ENCODE data around the gene NLN. TPM values are rescaled to one million over a fixed set of nuclear protein-coding genes. Genes with fewer than 3 reads are reported as not detected.

Gene NLN
- total RNA-seq, 1 donor from 2014 or later = 40.3 TPM

DNA sequence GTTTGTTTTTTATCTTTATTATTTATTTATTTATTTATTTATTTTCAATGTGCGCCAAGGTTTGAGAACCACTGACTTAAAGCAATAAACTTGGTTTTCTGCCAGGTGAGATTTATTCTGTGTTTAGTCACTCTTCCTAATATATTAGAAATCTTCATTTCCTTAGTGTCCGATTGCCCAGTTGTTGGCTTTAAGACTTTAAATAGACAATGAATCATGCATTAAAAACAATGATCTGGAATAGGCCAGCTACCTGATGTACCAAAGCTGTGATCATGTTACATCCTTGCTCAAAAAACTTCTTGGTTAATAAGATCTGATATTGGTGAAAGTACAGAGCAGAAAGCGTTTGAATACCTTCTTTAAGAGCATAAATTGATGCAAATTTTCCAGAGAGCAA lies 152.2 kb downstream of the NLN start:
- no peaks in the 10 kb centered on the region for H3K27me3 Mint-ChIP-seq (ENCODE audit: unreplicated experiment)
- no peak overlapping the region for H3K4me3 Mint-ChIP-seq (ENCODE audit: unreplicated experiment)
- peaks cover 9% of the 10 kb centered on the region for H3K4me1 Mint-ChIP-seq (ENCODE audit: unreplicated experiment)

DNA sequence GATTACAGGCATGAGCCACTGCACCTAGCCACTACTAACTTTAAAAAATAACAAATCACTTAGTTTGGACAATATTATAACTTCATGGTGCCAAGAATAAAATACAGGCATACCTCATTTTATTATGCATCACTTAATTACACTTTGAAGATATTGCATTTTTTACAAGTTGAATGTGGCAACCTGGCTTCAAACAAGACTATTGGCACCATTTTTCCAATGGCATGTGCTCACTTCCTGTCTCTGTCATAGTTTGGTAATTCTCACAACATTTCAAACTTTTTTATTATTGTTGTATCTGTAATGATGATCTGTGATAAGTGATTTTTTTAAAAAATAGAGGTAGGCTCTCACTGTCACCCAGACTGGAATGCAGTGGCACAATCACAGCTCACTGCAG lies 154.5 kb downstream of the NLN start:
- H3K36me3 Mint-ChIP-seq (ENCODE audit: unreplicated experiment) = no peaks in the 10 kb centered on the region
- no peak overlapping the region for H3K4me3 Mint-ChIP-seq (ENCODE audit: unreplicated experiment)
- H3K9me3 Mint-ChIP-seq (ENCODE audit: unreplicated experiment) = peaks cover 8% of the 10 kb centered on the region
- H3K27ac Mint-ChIP-seq (ENCODE audit: unreplicated experiment) = no peak overlapping the region
- TF ChIP-seq, protein P1, sequence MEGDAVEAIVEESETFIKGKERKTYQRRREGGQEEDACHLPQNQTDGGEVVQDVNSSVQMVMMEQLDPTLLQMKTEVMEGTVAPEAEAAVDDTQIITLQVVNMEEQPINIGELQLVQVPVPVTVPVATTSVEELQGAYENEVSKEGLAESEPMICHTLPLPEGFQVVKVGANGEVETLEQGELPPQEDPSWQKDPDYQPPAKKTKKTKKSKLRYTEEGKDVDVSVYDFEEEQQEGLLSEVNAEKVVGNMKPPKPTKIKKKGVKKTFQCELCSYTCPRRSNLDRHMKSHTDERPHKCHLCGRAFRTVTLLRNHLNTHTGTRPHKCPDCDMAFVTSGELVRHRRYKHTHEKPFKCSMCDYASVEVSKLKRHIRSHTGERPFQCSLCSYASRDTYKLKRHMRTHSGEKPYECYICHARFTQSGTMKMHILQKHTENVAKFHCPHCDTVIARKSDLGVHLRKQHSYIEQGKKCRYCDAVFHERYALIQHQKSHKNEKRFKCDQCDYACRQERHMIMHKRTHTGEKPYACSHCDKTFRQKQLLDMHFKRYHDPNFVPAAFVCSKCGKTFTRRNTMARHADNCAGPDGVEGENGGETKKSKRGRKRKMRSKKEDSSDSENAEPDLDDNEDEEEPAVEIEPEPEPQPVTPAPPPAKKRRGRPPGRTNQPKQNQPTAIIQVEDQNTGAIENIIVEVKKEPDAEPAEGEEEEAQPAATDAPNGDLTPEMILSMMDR (IDR thresholded peaks at IDR 0.05) = no peak
- no peak for DNase-seq (ENCODE audit: extremely low spot score, unreplicated experiment)
- peaks cover 21% of the 10 kb centered on the region for H3K4me1 Mint-ChIP-seq (ENCODE audit: unreplicated experiment)
- no peaks in the 10 kb centered on the region for H3K27me3 Mint-ChIP-seq (ENCODE audit: unreplicated experiment)

More for the DNA sequence above, 152.2 kb downstream of the NLN start:
- no peak for DNase-seq (ENCODE audit: extremely low spot score, unreplicated experiment)
- Mint-ChIP-seq H3K9me3 (ENCODE audit: unreplicated experiment) (peaks cover 8% of the 10 kb centered on the region), H3K36me3 (ENCODE audit: unreplicated experiment) (no peaks in the 10 kb centered on the region), H3K27ac (ENCODE audit: unreplicated experiment) (no peak overlapping the region)
- TF ChIP-seq, protein P1 (IDR thresholded peaks at IDR 0.05) = no peak

DNA sequence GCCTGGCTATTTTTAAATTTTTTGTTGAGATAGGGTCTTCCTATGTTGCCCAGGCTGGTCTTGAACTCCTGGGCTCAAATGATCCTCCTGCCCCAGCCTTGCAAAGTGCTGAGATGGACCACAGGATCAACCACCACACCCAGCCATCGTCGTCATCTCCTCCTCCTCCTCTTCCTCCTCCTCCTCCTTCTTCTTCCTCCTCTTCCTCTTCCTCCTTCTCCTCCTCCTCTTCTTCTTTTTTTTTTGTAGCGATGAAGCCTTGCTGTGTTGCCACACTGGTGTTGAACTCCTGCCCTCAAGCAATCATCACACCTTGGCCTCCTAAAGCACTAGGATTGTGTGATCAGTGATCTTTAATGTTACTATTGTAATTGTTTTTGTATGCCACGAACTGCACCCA lies 155.0 kb downstream of the NLN start:
- H3K4me1 Mint-ChIP-seq (ENCODE audit: unreplicated experiment) = peaks cover 21% of the 10 kb centered on the region
- no peaks in the 10 kb centered on the region for H3K36me3 Mint-ChIP-seq (ENCODE audit: unreplicated experiment)
- peaks cover 8% of the 10 kb centered on the region for H3K9me3 Mint-ChIP-seq (ENCODE audit: unreplicated experiment)
- TF ChIP-seq, protein P1 (IDR thresholded peaks at IDR 0.05) = no peak
- no peak overlapping the region for H3K27ac Mint-ChIP-seq (ENCODE audit: unreplicated experiment)
- H3K4me3 Mint-ChIP-seq (ENCODE audit: unreplicated experiment) = no peak overlapping the region
- DNase-seq (ENCODE audit: extremely low spot score, unreplicated experiment) = no peak
- H3K27me3 Mint-ChIP-seq (ENCODE audit: unreplicated experiment) = no peaks in the 10 kb centered on the region

Other genes starting within 250 kb of the NLN start
- 4.7 and 6.6 TPM in 2 replicates for gene ADAMTS6, start 240.3 kb upstream of the NLN start, total RNA-seq
- 11.3 TPM in 2 replicates for gene CENPK, start 159.0 kb upstream of the NLN start, total RNA-seq
- gene PPWD1, start 158.9 kb upstream of the NLN start, total RNA-seq = 28.6 and 33.2 TPM in 2 replicates
- 20.9 and 21.5 TPM in 2 replicates for gene TRIM23, start 97.9 kb upstream of the NLN start, total RNA-seq
- 2.4 and 3.8 TPM in 2 replicates for gene SHLD3, start 97.2 kb upstream of the NLN start, total RNA-seq
- 17.9 and 20.9 TPM in 2 replicates for gene TRAPPC13, start 97.2 kb upstream of the NLN start, total RNA-seq
- gene SGTB, start 96 bp upstream of the NLN start, total RNA-seq = 18.2 and 18.8 TPM in 2 replicates
- 78.1 and 83.7 TPM in 2 replicates for gene ERBIN, start 204.4 kb downstream of the NLN start, total RNA-seq